Stimulated activated effector memory CD8-positive, alpha-beta T cell treated with anti-CD3 and anti-CD28 coated beads, Interleukin-12 subunit alpha, Interleukin-12 subunit beta, amount 100 ng/mL, for 72 hours (primary cell): ENCODE measurements around the gene GRHPR.
"Not testable (repeated sequence)": the region's sequence is repeated elsewhere in the genome, so short reads cannot be mapped to it uniquely, and the experiment has no call there.

ENCODE experiments used
- ATAC-seq: fragments of 150-1000 bp; cut with Tn5 transposase; 2 replicates; pipeline ENCODE4 v1.10.0; 2021
- DNase-seq, 2 donors: peaks; one replicate each; pipeline ENCODE4 v3.0.0; 2021 to 2022; ENCODE audit warnings: low spot score in 2 of 2
- H3K27ac Mint-ChIP-seq: one replicate; pipeline ENCODE4 v1.8.0; 2022; ENCODE audit warnings: mild to moderate bottlenecking, mixed read lengths
- H3K36me3 Mint-ChIP-seq: one replicate; pipeline ENCODE4 v1.8.0; 2022; ENCODE audit warnings: mild to moderate bottlenecking, mixed read lengths
- H3K4me1 Mint-ChIP-seq: one replicate; pipeline ENCODE4 v1.8.0; 2022; ENCODE audit warnings: mixed read lengths
- H3K4me3 Mint-ChIP-seq: one replicate; pipeline ENCODE4 v1.8.0; 2022; ENCODE audit warnings: mild to moderate bottlenecking, mixed read lengths
- H3K9me3 Mint-ChIP-seq: one replicate; pipeline ENCODE4 v1.8.0; 2022; ENCODE audit warnings: mixed read lengths

GRHPR gene

GRCh38 chr9:37425298-37425752 lies 2.8 kb downstream of the GRHPR start:
- ATAC-seq (no peak), DNase-seq (no peak)
- no peak overlapping the region for H3K4me3 Mint-ChIP-seq
- H3K36me3 Mint-ChIP-seq = peaks cover 42% of the 10 kb centered on the region
- no peaks in the 10 kb centered on the region for H3K9me3 Mint-ChIP-seq
- H3K27ac Mint-ChIP-seq = no peak overlapping the region
- H3K4me1 Mint-ChIP-seq = peaks cover 20% of the 10 kb centered on the region

- DNase-seq, ATAC-seq, H3K27ac Mint-ChIP-seq, H3K4me3 Mint-ChIP-seq, H3K9me3 Mint-ChIP-seq: not testable (repeated sequence)
- Mint-ChIP-seq H3K4me1 (peaks cover 20% of the 10 kb centered on the region), H3K36me3 (peaks cover 42% of the 10 kb centered on the region)
Measured at GRCh38 chr9:37426431-37426830, 3.9 kb downstream of the GRHPR start.

GRCh38 chr9:37426846-37427245 lies 4.3 kb downstream of the GRHPR start:
- DNase-seq (no peak), ATAC-seq (no peak)
- Mint-ChIP-seq H3K4me3 (no peak overlapping the region), H3K9me3 (no peaks in the 10 kb centered on the region), H3K27ac (no peak overlapping the region), H3K4me1 (peaks cover 18% of the 10 kb centered on the region), H3K36me3 (peaks cover 45% of the 10 kb centered on the region)

DNA sequence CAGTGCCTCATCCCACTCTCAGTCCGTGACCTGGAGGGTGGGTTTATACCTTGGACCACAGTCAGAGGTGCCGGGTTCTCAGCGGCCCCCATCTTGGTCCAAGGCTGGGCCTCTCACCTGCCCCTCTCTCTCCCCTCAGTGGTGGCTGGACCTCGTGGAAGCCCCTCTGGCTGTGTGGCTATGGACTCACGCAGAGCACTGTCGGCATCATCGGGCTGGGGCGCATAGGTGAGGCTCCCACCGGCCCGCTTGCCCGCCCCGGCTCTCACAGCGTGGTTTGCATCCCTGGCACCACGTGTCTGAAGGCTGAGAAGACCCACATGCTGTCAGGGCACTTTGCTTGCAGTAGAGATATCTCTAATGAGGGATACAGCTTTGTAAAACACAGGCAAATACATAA lies 5.8 kb downstream of the GRHPR start:
- peak overlapping the region; percentile 17 for H3K27ac Mint-ChIP-seq
- no peak overlapping the region for H3K4me3 Mint-ChIP-seq
- peaks cover 13% of the 10 kb centered on the region for H3K4me1 Mint-ChIP-seq
- ATAC-seq (no peak), DNase-seq (no peak)
- peaks cover 53% of the 10 kb centered on the region for H3K36me3 Mint-ChIP-seq
- H3K9me3 Mint-ChIP-seq = no peaks in the 10 kb centered on the region

DNA sequence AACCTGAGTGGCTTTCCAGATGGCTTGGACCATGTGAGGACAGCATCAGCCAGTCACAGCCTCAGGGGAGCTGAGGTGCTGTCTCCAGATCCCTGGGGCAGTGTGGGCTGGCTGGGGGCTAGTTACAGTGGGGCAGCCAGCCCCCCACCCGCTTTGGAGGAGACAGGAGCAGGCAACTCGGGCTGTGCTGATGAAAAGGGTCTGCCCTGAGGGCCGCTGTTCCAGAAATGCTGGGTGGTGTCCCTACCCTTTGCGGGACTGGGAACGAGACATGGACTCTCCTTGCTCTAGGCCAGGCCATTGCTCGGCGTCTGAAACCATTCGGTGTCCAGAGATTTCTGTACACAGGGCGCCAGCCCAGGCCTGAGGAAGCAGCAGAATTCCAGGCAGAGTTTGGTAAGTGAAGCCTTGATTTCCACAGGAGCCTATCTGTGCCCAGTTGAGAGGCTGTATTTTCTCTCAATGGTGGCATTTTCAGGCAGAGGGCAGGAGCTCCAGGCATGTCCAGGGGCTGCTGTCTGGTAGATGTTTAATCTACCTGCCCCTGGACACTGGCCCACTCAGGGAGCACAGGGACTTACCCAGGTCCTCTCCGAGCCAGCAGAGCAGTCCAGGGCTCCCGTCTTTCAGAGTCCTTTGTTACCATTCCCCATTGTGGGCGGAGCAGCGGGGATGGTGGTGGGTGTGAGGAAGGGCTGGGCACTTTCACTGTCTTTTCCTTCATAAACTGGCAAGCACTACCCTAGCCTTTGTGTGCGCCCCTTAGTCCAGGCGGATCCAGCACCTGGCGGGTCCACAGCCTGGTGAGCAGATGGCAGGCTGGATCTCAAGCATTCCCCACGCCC lies 7.2 kb downstream of the GRHPR start:
- peaks cover 57% of the 10 kb centered on the region for H3K36me3 Mint-ChIP-seq
- no peak overlapping the region for H3K27ac Mint-ChIP-seq
- DNase-seq (no peak), ATAC-seq (no peak)
- H3K4me3 Mint-ChIP-seq = no peak overlapping the region
- no peaks in the 10 kb centered on the region for H3K9me3 Mint-ChIP-seq
- H3K4me1 Mint-ChIP-seq = peaks cover 4% of the 10 kb centered on the region

GRCh38 chr9:37430841-37431597 lies 8.5 kb downstream of the GRHPR start:
- Mint-ChIP-seq H3K4me3 (no peak overlapping the region), H3K9me3 (no peaks in the 10 kb centered on the region), H3K36me3 (peaks cover 64% of the 10 kb centered on the region), H3K27ac (peak overlapping the region; percentile 40), H3K4me1 (peaks cover 4% of the 10 kb centered on the region)
- ATAC-seq (no peak), DNase-seq (no peak)

GRCh38 chr9:37432020-37432419 lies 9.5 kb downstream of the GRHPR start:
- H3K4me3 Mint-ChIP-seq = no peak overlapping the region
- DNase-seq (no peak), ATAC-seq (no peak)
- H3K4me1 Mint-ChIP-seq = peaks cover 4% of the 10 kb centered on the region
- H3K9me3 Mint-ChIP-seq = no peaks in the 10 kb centered on the region
- H3K36me3 Mint-ChIP-seq = peaks cover 64% of the 10 kb centered on the region
- H3K27ac Mint-ChIP-seq = peak overlapping the region; percentile 40

DNA sequence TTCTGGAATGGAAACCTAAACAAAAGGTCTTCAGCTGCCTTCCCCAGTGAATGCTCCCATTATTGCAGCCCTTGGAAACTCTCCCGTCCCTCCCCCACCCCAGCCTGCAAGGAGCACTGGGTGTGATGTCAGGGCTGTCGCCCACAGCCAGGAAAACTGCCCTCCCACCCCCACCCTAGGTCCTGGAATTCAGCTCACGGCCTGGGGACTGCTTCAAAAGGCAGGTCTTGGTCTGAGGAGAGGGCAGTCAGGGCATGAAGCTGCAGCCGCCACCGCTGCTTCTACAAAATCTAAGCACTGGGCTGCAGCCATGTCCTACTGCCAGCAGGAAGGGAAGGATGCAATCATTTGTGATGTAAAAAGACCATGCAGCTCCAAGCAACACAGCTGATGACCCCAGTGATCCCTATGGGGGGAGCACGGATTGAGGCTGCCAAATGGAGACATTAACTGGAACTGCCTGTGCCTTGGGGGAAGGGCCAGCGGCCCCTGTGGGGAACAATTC lies 11.4 kb downstream of the GRHPR start:
- DNase-seq (no peak), ATAC-seq (no peak)
- Mint-ChIP-seq H3K27ac (no peak overlapping the region), H3K36me3 (peaks cover 64% of the 10 kb centered on the region), H3K4me1 (peaks cover 4% of the 10 kb centered on the region), H3K9me3 (no peaks in the 10 kb centered on the region), H3K4me3 (no peak overlapping the region)

- ATAC-seq = no peak
- Mint-ChIP-seq H3K9me3 (no peaks in the 10 kb centered on the region), H3K36me3 (peaks cover 87% of the 10 kb centered on the region), H3K4me3 (no peak overlapping the region), H3K4me1 (peaks cover 4% of the 10 kb centered on the region), H3K27ac (no peak overlapping the region)
- no peak for DNase-seq
Measured at GRCh38 chr9:37436540-37436939, 14.0 kb downstream of the GRHPR start.

GRCh38 chr9:37437010-37437409 lies 14.5 kb downstream of the GRHPR start:
- DNase-seq = no peak
- no peak for ATAC-seq
- no peaks in the 10 kb centered on the region for H3K9me3 Mint-ChIP-seq
- H3K27ac Mint-ChIP-seq = no peak overlapping the region
- H3K4me1 Mint-ChIP-seq = peaks cover 4% of the 10 kb centered on the region
- H3K4me3 Mint-ChIP-seq = no peak overlapping the region
- H3K36me3 Mint-ChIP-seq = peaks cover 87% of the 10 kb centered on the region

- Mint-ChIP-seq H3K36me3 (peaks cover 88% of the 10 kb centered on the region), H3K27ac (no peak overlapping the region), H3K4me3 (no peak overlapping the region), H3K4me1 (peaks cover 4% of the 10 kb centered on the region), H3K9me3 (no peaks in the 10 kb centered on the region)
- ATAC-seq (no peak), DNase-seq (no peak)
Measured at GRCh38 chr9:37437621-37438020, 15.1 kb downstream of the GRHPR start.

DNA sequence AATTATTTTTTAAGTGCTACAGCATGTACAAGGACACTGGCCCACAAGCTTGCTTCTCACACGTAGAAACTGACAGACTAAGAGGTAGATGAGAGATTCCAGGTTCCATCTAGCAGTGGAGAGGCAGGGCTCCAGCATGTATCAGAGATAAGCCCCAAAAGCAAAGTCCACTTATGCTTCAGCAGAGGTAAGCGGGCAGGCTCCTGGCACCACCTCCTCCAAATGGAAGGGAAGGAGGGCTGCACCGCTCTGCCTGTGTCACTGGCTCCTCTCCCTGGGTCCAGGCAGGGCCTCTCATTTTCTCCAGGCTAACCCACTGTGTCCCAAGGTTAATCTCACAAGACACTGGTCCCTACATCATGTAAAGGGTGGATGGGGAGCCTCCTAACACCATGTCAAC lies 15.9 kb downstream of the GRHPR start:
- H3K36me3 Mint-ChIP-seq = peaks cover 83% of the 10 kb centered on the region
- H3K4me3 Mint-ChIP-seq = no peak overlapping the region

GRCh38 chr9:37441776-37442370 lies 19.4 kb downstream of the GRHPR start:
- H3K36me3 Mint-ChIP-seq = peaks cover 58% of the 10 kb centered on the region
- H3K4me3 Mint-ChIP-seq = no peak overlapping the region

More for the DNA sequence above, 15.9 kb downstream of the GRHPR start:
- Mint-ChIP-seq H3K4me1 (no peaks in the 10 kb centered on the region), H3K9me3 (no peaks in the 10 kb centered on the region), H3K27ac (no peak overlapping the region)
- ATAC-seq = no peak
- no peak for DNase-seq

DNA sequence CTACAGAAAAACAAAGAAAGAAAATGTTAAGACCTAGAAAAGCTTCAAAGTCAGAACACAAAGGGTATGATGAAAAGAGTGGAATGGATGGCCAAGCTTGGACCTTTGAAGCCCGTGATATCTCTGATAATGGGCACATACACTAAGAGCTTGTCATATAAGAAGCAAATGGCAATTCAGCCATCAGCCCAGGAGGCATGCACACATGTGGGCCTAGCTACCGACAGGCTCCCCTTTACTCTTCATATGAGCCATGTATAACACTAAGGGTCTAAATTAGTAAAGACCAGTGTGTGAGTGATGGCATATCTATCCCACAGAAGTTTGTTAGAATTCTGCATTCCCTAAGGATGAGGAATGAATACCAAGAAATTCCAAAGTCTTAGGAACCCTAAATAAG lies 20.1 kb downstream of the GRHPR start:
- Mint-ChIP-seq H3K9me3 (no peaks in the 10 kb centered on the region), H3K4me3 (no peak overlapping the region), H3K36me3 (peaks cover 51% of the 10 kb centered on the region), H3K4me1 (peaks cover 18% of the 10 kb centered on the region), H3K27ac (no peak overlapping the region)
- ATAC-seq (no peak), DNase-seq (no peak)

More at GRCh38 chr9:37441776-37442370, 19.4 kb downstream of the GRHPR start:
- H3K27ac Mint-ChIP-seq = peak overlapping the region; percentile 11
- no peak for DNase-seq
- no peaks in the 10 kb centered on the region for H3K9me3 Mint-ChIP-seq
- no peak for ATAC-seq
- H3K4me1 Mint-ChIP-seq = peaks cover 15% of the 10 kb centered on the region

DNA sequence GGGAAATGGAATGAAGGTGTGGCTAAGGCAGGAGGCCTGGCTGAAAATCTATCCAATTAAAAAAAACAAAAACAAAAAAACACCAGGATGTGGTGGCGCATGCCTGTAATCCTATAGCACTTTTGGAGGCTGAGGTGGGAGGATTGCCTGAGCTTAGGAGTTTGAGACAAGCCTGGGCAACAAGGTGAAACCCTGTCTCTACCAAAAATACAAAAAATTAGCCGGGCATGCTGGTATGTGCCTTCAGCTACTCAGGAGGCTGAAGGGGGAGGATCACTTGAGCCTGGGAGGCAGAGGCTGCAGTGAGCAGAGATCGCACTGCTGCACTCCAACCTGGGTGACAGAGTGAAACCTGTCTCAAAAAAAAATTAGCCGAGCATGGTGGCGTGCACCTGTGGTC lies 21.1 kb downstream of the GRHPR start:
- H3K4me1 Mint-ChIP-seq = peaks cover 18% of the 10 kb centered on the region
- DNase-seq (no peak), ATAC-seq (no peak)
- no peak overlapping the region for H3K27ac Mint-ChIP-seq
- H3K36me3 Mint-ChIP-seq = peaks cover 51% of the 10 kb centered on the region
- H3K9me3 Mint-ChIP-seq = no peaks in the 10 kb centered on the region
- H3K4me3 Mint-ChIP-seq = no peak overlapping the region
